ENCODE measurements around the gene ADGRV1. TPM values are rescaled to one million over a fixed set of nuclear protein-coding genes. Genes with fewer than 3 reads are reported as not detected.

Gene ADGRV1
- total RNA-seq, 2 donors from 2014 or later, result 1.4 TPM; not detected in 1

DNA sequence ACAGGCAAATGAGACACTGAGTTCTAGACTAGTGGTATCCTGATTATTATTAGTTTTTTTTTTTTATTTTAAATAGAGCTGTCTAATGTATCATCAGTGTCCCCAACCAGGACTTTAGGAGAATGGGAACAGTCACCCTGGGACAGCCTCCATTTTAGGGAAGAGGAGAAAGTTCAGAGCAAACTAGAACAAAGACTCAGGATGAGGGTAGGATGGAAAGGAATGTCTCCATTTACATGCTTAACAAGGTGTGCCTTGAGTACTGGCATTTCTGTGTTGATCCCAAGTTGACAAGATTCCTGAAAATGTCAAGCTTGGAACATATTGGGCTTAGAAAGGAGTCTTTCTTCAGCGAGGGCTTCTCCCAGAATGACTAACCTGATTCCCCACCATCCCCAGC is 601.0 kb downstream of the ADGRV1 start:
- ATAC-seq (ENCODE audit: insufficient number of reproducible peaks, low FRiP score, low read depth) (no peak), DNase-seq (ENCODE audit: low spot score) (no peak)
- H3K4me1 ChIP-seq (ENCODE audit: control insufficient read depth in 1 of 2, low read depth in 2 of 2), result peaks cover 12 to 49% of the 10 kb centered on the region in 2 donors

DNA sequence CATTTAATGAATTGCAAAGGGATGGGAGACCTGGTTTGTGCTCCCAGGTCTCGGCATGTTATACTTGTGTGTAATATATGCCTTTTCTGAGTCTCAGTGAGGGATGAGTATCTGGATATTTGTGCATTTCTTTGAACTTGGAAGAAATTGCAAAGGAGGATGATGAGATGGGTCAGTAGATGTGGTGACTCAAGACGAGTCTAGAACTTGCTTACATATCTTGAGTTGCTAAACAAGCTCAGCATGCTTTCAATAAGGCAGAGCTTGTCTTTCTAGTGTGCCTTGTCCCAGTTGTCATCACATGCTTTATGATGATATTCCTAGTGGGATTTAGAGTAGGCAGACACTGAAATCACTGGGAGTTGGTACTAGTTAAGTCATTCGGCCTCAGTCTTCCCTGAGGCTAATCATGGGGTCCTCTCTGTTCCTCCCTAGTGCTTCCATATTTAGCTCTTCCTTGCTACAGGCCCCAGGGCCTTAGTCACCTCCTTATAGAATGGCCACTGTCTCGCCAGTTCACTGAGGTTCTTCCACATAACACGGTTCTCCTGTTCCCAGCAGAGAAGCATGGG is 602.2 kb downstream of the ADGRV1 start:
- Histone ChIP-seq H3K9me3 (no peaks in the 10 kb centered on the region), H3K27me3 (replicated peaks; ENCODE audit: insufficient read depth) (no peaks in the 10 kb centered on the region), H3K27ac (no peak overlapping the region), H3K36me3 (no peaks in the 10 kb centered on the region), H3K4me3 (no peak overlapping the region), H3K4me1 (ENCODE audit: control insufficient read depth in 1 of 2, low read depth in 2 of 2) (peaks cover 8 to 44% of the 10 kb centered on the region in 2 donors)
- ATAC-seq (ENCODE audit: insufficient number of reproducible peaks, low FRiP score, low read depth) (no peak), DNase-seq (ENCODE audit: low spot score) (no peak)
- TF ChIP-seq, protein P1, sequence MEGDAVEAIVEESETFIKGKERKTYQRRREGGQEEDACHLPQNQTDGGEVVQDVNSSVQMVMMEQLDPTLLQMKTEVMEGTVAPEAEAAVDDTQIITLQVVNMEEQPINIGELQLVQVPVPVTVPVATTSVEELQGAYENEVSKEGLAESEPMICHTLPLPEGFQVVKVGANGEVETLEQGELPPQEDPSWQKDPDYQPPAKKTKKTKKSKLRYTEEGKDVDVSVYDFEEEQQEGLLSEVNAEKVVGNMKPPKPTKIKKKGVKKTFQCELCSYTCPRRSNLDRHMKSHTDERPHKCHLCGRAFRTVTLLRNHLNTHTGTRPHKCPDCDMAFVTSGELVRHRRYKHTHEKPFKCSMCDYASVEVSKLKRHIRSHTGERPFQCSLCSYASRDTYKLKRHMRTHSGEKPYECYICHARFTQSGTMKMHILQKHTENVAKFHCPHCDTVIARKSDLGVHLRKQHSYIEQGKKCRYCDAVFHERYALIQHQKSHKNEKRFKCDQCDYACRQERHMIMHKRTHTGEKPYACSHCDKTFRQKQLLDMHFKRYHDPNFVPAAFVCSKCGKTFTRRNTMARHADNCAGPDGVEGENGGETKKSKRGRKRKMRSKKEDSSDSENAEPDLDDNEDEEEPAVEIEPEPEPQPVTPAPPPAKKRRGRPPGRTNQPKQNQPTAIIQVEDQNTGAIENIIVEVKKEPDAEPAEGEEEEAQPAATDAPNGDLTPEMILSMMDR (IDR thresholded peaks at IDR 0.05), result no peak

More for the DNA sequence above, 601.0 kb downstream of the ADGRV1 start:
- no peak overlapping the region for H3K27ac ChIP-seq
- H3K36me3 ChIP-seq, result no peaks in the 10 kb centered on the region
- TF ChIP-seq, protein P1 (IDR thresholded peaks at IDR 0.05), result no peak
- no peaks in the 10 kb centered on the region for H3K27me3 ChIP-seq (replicated peaks; ENCODE audit: insufficient read depth)
- no peak overlapping the region for H3K4me3 ChIP-seq
- H3K9me3 ChIP-seq, result no peaks in the 10 kb centered on the region

DNA sequence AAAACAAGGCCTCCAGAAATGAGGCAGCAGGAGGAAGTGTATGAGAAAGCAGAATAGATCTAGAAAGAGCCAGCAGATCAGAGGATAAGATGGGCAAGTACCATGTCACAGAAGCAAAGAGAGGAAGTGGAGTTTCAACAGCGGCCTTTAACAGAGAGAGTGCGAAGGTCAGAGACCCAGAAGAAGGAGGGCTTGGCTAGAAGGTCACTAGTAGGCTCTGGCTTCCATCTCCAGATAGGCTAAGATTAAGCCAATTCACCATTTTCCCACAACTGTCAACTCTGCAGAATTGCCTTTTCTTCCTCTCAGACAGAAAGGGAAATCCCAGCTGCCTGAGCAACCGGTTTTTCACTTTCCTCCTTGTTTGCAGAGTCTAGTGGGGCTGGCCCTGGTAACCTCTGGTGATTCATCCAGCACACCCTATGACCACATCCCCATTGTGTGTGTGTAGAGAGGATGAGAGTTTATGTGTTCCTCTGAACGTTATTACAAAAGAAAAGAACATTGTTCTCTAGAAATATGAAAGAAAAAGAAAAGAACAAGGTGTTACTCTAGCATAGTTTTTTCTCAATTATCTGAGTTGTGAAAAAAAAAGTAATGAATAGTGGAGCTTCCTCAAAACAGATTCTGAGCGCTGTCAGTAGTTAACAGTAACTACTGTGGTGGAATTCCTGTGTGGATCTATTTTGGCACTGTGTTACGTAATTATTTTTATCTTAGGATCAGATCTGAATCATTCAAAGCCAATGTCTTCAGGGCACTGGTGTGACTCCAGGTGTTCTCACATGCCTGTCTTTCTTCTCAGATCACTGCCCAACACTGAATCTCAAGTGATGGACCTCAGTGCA is 604.2 kb downstream of the ADGRV1 start:
- Histone ChIP-seq H3K27ac (peak overlapping the region in 1 of 2 donors; percentile 20), H3K27me3 (replicated peaks; ENCODE audit: insufficient read depth) (no peaks in the 10 kb centered on the region), H3K4me3 (no peak overlapping the region), H3K4me1 (ENCODE audit: control insufficient read depth in 1 of 2, low read depth in 2 of 2) (peaks cover 3 to 36% of the 10 kb centered on the region in 2 donors), H3K9me3 (no peaks in the 10 kb centered on the region), H3K36me3 (no peaks in the 10 kb centered on the region)
- TF ChIP-seq, protein P1 (IDR thresholded peaks at IDR 0.05), result no peak
- peak; percentile 48 for ATAC-seq (ENCODE audit: insufficient number of reproducible peaks, low FRiP score, low read depth)
- peak; percentile 37 for DNase-seq (ENCODE audit: low spot score)

DNA sequence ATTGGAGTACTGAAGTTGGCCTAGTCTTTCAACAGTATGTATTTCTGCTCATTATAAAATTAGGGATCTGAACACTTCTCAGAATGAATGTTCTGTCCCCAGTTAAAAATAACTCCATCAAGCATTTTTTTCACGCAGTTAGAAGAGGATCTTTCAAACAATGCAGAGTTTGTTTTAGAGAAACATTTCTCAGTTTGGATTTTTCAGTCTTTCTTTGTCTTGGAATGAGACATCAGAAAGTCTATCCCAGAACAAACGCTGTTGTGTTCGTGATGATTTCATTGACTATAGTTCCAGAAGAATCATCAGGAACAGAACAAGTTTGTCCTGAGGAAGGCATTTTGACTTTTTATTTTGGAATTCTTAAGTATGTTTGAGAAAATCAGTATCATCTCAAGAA is 605.8 kb downstream of the ADGRV1 start:
- H3K27ac ChIP-seq, result no peak overlapping the region
- no peak for ATAC-seq (ENCODE audit: insufficient number of reproducible peaks, low FRiP score, low read depth)
- no peak for DNase-seq (ENCODE audit: low spot score)

More for the DNA sequence above, 605.8 kb downstream of the ADGRV1 start:
- TF ChIP-seq, protein P1 (IDR thresholded peaks at IDR 0.05), result no peak
- Histone ChIP-seq H3K9me3 (no peaks in the 10 kb centered on the region), H3K36me3 (no peaks in the 10 kb centered on the region), H3K4me3 (no peak overlapping the region), H3K27me3 (replicated peaks; ENCODE audit: insufficient read depth) (no peaks in the 10 kb centered on the region), H3K4me1 (ENCODE audit: control insufficient read depth in 1 of 2, low read depth in 2 of 2) (peaks cover 3 to 36% of the 10 kb centered on the region in 2 donors)
